ENCODE results near the gene BHLHE23.

DNA sequence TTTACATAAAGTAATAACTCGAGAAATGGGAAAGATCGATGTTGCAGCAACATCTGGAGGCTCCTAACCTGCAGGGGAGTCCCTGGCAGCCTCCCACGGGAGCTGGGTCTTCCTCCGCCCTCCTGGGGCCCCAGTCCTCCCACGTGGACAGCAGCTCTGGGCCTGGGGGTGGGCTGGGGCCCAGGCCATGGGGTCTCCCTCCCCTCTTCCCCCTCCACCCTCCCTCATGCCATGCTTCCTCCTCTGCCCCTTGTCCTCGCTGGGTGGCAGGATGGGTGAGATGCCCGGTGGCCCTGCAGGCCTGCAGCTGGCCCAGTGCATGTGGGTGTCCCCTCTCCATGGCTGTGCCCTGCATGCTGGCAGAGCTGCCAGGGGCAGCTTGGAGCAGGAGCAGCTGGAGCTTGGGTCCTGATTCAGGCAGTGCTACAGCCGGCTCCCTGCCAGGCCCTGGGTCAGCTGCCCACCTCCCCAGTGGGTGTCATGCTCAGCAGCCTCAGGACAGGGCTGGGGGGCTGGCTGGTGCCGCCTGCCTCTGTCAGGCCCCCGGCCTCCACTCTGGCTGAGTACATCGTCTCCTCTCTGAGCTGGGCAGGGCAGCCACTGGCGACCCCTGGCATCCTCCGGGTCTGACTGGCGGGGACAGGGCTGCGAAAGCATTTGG is 48.9 kb upstream of the BHLHE23 start:
- TF ChIP-seq, protein P1, sequence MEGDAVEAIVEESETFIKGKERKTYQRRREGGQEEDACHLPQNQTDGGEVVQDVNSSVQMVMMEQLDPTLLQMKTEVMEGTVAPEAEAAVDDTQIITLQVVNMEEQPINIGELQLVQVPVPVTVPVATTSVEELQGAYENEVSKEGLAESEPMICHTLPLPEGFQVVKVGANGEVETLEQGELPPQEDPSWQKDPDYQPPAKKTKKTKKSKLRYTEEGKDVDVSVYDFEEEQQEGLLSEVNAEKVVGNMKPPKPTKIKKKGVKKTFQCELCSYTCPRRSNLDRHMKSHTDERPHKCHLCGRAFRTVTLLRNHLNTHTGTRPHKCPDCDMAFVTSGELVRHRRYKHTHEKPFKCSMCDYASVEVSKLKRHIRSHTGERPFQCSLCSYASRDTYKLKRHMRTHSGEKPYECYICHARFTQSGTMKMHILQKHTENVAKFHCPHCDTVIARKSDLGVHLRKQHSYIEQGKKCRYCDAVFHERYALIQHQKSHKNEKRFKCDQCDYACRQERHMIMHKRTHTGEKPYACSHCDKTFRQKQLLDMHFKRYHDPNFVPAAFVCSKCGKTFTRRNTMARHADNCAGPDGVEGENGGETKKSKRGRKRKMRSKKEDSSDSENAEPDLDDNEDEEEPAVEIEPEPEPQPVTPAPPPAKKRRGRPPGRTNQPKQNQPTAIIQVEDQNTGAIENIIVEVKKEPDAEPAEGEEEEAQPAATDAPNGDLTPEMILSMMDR (IDR thresholded peaks at IDR 0.05): no peak
- TF ChIP-seq POLR2AphosphoS5 (IDR thresholded peaks at IDR 0.05): no peak

Data from suprapubic skin (tissue), 3 donors.